OCI-M2 (cell line): ENCODE data around the gene ABRACL.

Experiments used
- DNase-seq: peaks from one replicate; lab custom pipeline; 2025; ENCODE audit not compliant: unreplicated experiment; lab: John Stamatoyannopoulos, UW

Gene ABRACL

GRCh38 chr6:139051396-139052060 lies 23.0 kb downstream of the ABRACL start:
- DNase-seq: no peak

DNA sequence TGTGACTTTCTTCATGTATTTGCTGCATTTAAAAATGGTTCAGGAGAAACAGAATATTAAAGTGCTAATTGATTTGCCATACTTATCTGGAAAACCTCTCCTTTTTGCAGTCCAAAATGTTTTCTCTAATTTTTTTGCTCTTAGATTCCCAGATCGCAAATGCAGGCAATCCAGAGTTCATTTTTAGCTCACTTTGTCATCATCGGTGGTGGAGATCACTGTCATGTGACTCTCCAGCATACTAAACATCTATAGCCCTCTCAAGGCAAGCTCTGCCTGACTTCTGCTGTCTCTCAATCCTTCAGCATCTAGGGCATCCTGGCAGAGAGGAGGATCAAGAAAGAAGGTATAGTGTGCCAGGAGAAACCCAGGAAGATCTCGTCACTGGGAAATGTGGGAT lies 24.8 kb downstream of the ABRACL start:
- DNase-seq: no peak

- no peak for DNase-seq
Measured at GRCh38 chr6:139054001-139054400, 25.5 kb downstream of the ABRACL start.

GRCh38 chr6:139055709-139056108 lies 27.2 kb downstream of the ABRACL start:
- DNase-seq: no peak

DNA sequence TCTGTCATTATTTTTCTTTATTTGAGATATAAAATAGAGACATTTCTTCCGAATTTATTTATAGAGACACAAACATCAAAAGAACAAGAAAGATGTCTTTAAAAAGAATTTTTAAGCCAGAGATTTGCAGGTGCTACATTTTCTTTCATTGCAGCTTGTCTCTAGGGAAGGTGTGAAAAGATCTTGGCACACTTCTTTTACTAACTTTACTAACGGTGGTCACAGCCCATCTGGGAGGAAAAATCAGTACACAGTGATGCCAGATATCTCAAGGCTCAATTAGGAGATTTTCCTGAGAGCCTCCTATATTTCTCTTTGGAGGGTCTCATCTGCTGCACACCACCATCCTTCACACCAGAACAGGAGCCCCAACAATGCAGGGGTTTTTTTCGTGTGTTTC lies 29.5 kb downstream of the ABRACL start:
- DNase-seq: no peak

DNA sequence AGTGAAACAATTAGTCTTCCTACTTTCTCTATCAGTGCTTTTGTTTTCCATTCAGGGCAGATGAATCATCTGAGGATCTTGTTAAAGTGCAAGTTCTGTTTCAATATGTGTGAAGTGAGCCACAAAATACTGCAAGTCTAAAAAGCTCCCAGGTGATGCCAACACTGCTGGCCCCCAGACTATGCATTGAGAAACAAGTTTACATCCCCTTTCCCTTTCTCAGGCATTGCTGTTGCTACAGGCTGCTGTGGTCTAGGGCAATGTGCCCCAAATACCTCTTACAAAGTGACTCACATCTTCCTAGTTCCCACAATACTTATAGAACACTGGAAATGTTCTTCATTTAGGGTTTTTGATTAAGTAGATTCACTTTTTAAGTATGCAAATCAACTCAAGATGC lies 31.8 kb downstream of the ABRACL start:
- DNase-seq: no peak

- no peak for DNase-seq
Measured at GRCh38 chr6:139062932-139063646, 34.5 kb downstream of the ABRACL start.

- no peak for DNase-seq
Measured at GRCh38 chr6:139064981-139065665, 36.6 kb downstream of the ABRACL start.

GRCh38 chr6:139066080-139066479 lies 37.5 kb downstream of the ABRACL start:
- no peak for DNase-seq

GRCh38 chr6:139068846-139069245 lies 40.3 kb downstream of the ABRACL start:
- DNase-seq: no peak

DNA sequence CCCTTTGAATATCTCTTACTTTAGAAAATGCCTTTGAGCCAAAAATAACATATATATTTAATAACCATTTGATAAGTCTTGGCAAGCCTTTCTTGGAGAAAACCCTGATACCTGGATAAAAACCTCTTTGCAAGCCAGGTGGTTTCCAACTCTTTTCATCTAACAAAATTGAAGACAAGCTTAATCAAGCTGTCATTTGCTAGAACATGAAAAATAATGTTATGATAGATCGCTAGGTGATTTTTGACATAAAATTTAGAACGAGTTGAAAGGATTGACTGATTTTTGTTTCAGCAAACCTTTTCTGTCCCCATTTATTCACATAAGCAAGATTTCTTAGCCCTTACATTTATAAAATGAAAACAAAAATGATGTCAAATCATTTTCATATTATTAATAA lies 44.6 kb downstream of the ABRACL start:
- DNase-seq: no peak

DNA sequence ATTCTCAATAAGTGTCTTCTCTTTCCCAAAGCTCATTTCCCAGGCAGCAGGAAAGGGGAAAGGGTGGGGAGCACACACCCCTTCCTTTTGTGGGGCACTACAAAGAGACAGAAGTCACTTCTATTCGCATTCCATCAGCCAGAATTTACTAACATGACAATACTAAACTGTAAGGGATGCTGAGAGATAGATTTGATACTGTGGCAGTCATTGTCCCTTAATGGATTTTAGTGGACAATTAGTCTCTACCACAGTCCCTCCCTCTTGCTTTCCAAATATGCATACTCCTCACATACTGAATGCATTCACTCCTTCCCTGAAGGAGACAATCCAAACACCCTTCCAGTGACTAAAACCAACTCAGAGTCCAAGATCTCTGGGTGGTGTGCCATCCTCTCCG lies 50.5 kb downstream of the ABRACL start:
- no peak for DNase-seq

DNA sequence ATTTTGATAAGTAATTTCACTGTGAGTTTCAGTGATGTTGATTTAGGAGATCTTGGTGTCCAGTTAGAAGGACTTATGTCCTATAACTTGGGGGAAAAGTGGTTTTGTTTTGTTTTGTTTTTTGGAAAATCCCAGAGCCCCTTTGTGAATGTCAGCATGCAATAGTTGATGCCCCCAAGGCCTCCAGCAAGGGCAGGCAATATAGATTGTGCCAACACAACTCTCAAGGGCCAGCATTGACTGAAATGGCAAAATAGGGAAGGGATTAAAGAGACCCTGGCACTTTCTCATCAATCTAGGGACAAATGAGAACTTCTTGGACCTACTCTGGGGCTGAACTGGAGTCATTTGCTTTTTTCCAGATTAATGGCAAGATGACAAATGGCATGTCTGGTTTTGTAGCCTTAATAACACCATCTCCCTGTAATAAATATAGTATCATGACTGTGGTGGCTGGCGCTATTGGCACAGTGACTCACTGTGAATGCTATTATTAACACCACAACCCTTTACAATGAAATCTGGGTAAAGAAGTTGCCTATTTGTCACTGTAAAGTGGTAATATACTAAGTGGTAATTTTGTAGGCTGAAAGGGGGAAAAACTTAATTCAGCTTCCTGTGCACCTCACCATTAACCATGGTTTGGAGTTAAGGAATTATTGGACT lies 51.8 kb downstream of the ABRACL start:
- DNase-seq: no peak

GRCh38 chr6:139081471-139081870 lies 52.9 kb downstream of the ABRACL start:
- no peak for DNase-seq

DNA sequence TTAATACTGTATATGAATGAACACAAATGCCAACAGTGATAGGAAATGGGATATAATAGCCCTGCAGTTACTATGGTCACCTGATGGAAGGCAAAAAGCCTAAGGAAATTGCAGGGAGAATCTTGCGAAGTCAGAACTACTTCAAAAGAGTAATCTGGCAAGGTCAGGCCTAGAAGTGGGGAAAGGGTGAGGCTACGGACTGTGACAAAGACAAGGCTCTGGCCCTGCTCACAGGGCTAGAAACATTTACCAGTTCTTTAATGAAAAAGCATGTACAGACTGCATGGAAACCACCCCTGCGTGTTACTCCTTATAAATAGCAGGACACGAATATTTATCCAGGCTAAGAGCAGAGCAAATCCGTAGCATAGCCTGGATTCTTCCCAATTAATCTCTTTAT lies 53.8 kb downstream of the ABRACL start:
- no peak for DNase-seq

GRCh38 chr6:139091826-139092225 lies 63.3 kb downstream of the ABRACL start:
- DNase-seq: no peak
